Loucy (cell line): ENCODE measurements around the gene PM20D1.

Experiments
- CTCF ChIP-seq: fragments of 200-600 bp; sonication (generic); conservative IDR thresholded peaks from 2 replicates; pipeline ENCODE4 v1.5.1; 2014; ENCODE audit warnings: mild to moderate bottlenecking, antibody characterized with exemption, low read length
- EZH2phosphoT487 ChIP-seq: fragments of 200-600 bp; IDR thresholded peaks from 2 replicates; pipeline ENCODE4 v1.6.1; 2018; ENCODE audit warnings: antibody characterized with exemption, mild to moderate bottlenecking, moderate library complexity, borderline replicate concordance

GRCh38 chr1:205783433-205783795 is 66.5 kb downstream of the PM20D1 start:
- TF ChIP-seq CTCF = no peak
- no peak for TF ChIP-seq EZH2phosphoT487
